Stimulated activated CD8-positive, alpha-beta memory T cell treated with anti-CD3 and anti-CD28 coated beads, Interleukin-12 subunit alpha, Interleukin-12 subunit beta, amount 100 ng/mL, for 1 hour (primary cell): Measurements from ENCODE around the gene MXI1.

ENCODE experiments used
- DNase-seq: peaks from one replicate; pipeline ENCODE4 v3.0.0-alpha.2; 2020; ENCODE audit warnings: low read depth

Gene MXI1

DNA sequence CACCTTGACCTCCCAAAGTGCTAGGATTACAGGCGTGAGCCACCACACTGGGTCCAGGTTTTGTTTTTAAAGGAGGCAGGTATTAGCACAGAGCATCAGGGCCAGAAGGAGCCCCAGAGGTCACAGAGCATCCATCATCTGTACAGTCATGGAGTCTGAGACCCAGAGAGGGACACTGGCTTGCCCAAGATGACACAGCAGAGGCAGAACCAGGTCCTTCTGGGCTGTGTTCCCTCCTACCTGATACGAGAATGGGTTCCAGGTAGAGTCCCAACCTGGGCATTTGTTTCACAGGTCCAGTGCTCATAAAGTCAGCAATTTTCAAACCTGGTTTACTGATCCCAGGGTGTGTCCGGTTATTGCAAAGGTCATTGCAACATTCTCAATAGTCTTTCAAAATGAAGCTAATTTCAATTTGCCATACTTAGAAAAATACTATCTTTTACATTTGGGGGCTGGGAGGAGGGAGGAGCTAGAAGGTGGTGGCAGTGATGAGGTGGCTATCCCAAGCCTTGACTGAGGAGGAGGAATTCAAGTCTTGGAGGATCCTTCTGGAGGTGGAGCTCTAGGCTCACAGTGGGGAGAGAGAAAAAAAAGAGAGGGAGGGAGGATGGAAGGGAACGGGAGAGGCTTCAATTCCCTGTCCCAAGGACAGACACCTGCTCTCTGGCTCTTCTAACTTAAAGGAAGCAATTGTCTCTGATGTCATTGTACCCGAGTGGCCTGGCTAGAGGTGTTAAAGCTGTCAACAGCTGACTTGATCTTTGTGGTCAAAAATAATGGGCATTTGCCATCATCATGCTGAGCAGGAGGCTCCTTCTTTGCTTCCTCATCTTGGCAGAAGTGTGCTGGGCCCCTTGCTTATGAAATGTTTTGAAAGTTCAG is 8.1 kb downstream of the MXI1 start:
- DNase-seq, result no peak

DNA sequence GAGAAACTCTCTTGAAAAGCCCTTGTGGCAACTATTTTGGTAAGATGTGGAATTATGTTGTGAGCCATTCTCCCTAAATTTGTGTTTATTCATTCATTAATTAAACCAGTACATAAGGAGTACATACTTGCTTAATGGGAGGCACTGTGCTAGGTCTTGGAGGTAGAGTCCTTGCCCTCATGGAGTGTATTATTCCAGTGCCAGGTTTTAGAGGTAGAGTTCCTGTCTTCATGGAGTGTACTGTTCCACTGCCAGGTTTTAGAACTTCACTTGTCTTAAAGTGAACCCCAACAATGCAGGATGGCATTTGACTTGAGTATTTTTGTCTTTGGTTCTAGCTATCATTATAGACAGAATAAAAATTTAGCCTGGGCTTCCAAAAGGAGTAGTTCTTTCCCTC is 8.8 kb downstream of the MXI1 start:
- no peak for DNase-seq

DNA sequence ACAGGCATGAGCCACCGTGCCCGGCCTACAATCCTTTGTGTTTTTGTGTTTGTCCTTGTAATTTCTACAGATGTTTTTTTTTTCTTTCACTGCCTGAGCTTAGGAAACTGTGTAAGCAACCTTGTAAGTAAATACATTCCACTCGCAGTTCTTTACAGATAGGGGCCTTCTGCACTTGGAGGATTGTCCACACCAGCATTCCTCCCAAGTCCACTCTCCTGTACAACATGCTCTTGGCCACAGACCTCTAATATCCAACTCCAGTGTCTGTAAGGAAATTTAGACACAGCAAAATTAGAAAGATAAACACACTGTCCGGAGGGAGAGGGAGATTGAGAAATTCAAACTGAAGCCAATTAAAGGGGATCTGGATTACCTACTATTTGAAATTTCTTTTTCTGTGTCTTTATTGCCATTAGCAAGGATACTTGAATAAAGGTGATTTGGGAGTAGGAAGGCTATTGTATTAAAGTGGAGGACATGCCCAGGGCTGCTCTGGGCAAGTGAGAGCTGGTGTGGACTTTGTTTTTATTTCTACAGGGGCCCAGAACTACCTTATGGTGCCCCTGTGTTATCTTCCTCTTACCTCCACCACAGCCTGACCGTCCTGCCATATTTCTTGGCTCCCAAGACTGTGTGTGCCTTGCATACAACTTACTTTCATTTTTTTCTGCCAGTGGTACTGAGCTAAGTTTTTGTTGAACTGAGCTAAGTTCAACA is 9.7 kb downstream of the MXI1 start:
- no peak for DNase-seq

DNA sequence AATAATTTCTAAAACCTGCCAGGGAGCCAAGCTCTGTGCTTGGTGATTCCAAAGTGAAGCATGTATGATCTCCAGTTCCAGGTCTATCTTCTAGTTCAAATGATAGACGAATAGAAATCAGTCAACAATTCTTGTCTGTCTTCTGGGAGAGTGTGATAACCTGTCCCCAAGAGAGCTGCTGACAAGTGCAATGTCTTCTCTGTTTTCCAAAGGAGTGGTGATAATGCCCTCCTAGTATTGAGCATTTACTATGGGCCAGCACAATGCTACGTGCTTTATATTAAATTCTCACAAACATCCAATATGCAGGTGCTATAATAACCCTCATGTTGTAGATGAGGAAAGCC is 10.2 kb downstream of the MXI1 start:
- DNase-seq, result no peak

DNA sequence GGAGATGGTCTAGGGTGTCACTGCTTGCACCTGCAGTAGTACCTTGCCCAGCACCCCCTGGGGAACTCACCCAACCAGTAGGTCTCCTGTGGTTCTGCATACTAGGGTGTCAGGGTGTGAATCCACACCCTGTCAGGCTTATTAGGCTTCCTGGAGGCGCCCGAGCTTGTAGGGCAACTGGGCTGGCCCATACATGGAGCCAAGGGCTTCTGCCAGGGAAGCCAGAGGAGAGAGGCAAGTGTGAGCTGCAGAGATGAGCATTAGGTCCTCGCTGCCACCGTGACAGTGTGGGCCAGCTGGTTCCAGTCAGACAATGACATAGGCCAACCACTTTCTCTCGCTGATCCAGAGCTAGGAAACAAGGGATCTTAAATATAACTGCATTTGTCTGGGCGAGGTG is 11.2 kb downstream of the MXI1 start:
- DNase-seq, result no peak

DNA sequence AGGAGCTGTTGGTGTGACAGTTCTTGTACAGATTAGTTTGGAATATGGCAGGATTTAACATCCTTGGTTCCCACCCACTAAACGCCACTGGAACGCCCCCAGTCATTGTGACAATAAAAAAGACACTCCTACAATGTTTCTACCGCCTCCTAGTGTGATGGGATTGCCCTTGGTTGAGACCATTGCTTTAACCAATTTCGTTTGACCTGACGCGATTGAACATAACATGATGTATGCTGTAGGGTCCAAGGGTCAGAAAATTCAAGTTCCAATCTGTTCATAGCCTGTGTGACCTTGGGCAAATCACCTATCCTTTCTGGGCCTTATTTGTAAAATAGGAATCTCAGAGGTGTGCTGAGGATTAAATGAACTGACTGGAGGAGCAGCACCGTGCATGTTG is 12.5 kb downstream of the MXI1 start:
- DNase-seq, result no peak

DNA sequence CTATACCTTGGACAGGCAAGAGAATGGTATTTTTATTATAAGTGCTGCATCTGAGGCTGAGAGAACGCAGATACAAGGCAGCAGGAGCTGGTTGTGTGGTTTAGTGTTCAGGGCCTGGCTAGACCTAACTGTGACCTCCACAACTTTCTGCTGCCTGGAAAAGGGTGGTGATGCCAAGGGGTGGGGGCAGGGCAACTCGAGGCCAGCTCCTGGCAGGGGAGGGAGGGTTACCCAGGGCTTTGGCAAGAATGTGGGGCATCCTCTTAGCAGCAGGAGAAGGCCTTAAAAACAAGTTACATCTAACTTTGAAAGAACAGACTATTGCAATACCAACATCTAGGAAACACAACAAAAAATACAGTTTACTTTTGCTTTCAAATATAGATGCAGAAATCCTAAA is 13.0 kb downstream of the MXI1 start:
- DNase-seq, result no peak

DNA sequence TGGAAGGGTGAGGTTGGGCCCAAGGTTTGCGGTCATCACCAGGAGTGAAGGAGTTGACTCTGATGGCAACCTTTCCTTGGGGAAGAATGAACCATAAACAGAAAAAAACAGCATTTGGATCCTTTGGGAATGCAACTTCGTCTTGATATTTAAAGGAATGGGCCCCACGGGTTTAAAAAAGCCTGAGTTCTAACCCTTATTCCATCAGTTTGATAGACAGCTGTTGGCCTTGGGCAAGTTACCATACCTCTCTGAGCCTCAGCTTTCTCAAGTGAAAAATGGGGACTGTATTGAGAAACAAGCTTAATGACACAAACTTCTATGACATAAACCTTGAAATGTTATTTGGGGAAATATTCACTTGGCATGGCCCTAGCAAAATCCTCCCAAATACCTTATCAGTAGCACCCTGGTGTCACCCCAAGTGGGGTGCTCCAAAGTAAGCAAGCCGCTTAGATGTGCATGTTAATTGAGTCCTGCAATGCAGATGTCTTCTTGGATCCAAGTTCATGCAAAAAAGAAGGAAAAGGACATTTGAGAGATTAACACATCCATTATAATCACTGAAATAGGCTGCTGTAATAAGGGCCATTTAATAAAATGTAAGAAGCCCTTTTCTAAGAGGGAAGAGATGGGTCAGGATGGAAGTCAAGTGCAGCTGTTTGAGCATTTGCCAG is 13.8 kb downstream of the MXI1 start:
- DNase-seq, result no peak

DNA sequence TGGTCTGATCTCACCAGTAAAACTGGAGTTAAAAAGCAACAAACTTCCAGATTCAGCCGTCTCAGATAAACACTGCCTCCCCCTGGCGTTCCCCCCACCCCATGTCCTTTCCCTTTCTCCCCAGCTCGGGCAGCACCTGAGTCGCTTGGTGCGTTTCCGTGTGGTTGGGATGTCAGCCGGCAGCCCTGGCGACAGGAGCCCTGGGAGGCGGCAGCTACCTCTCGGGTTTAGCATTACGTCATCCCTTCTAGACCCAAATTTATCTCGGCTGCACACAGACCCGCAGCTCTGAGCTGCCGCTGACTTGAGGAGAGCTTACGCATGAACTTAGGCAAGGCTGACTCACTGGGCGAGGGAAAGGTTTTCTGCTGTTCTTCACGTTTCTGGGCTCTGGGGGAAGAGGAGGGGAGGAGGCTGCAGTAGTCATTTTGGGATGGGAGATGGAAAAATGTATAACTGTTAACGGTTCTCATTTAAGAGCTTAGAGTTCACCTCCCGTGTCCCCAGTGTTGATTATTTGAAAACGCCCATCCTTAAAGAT is 14.4 kb downstream of the MXI1 start:
- no peak for DNase-seq

DNA sequence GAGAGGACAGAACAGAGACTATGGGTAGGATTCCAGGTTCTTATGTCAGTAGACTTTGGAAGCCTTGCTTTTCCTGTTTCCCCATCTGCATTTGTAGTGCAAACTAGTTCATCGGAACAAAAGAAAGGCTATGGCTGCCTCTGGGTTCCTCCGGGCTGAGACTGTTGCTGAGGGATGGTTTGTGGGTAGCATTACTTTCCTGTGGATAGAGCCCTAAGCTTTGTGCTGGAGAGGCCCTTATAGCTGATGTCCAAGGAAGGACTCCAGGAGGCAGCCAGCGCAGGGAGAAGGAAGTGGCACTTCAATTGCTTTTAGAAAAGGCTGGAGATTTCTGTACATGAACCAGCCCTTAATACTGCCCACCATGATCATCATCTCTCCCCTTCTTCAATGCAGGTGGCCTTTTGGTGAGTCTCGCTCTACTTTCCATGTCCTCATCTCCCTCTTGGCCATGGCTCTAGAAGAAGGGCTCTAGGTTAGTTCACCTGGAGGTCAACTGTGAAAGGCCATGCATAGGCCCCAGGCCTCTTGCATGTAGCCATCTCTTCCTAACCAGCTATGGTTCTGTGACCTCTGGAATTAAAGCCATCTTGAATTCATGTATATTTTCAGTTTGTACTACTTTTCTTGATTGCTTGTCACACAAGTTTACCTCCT is 15.4 kb downstream of the MXI1 start:
- DNase-seq, result no peak

DNA sequence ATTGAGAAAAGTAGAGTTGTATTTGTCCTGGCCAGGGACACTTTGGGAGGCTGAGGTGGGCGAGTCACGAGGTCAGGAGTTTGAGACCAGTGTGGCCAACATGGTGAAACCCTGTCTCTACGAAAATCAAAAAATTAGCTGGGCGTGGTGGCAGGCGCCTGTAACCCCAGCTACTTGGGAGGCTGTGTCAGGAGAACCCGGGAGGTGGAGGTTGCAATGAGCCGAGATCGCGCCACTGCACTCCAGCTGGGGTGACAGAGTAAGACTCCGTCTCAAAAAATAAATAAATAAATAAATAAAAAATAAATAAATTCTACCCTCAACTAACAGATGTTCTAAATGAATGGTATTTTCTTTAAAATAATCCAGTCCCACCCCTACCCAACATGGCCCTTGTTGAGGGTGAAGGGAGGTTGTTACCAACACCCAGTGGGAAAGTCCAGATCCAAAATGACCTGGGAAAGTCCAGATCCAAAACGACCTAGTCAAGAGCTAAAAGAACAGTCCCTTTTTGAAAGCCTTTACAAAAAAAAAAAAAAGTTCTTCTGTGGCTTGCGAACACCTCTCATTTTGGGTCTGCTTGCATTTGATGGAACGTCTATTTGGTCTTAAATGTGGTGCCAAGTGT is 16.0 kb downstream of the MXI1 start:
- no peak for DNase-seq

DNA sequence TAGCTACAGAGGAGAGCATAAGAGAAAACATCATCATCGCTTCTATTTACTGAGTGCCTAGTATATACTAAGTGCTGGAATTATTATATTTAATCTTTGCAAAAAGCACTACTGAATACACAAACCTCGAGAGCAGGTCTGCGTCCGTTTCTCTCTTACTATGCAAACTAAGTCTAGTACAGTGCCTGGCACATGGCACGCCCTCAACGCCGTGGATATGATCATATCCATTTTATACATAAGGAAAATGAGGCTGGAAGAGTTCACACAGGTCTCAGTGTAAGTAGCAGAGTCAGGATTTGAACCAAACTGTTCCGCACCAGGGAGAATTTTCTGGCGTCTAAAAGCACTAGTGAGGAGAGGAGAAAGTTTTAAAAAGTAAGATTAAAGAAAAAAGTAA is 17.6 kb downstream of the MXI1 start:
- DNase-seq, result no peak

DNA sequence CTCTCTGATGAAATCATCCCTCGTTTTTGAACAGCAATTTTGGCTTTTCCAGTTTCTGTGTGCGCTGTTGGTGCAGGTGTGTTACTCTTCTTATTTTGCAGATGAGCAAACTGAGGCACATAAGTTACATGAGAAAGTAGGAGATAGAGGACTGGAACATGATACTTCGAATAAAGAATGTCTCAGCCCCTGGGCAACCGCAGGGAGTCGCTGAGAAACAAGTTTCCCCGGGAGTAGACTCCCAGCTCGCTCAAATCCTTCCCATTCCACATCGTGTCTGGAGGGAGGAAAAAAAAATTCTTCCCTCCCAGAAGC is 18.0 kb downstream of the MXI1 start:
- no peak for DNase-seq

DNA sequence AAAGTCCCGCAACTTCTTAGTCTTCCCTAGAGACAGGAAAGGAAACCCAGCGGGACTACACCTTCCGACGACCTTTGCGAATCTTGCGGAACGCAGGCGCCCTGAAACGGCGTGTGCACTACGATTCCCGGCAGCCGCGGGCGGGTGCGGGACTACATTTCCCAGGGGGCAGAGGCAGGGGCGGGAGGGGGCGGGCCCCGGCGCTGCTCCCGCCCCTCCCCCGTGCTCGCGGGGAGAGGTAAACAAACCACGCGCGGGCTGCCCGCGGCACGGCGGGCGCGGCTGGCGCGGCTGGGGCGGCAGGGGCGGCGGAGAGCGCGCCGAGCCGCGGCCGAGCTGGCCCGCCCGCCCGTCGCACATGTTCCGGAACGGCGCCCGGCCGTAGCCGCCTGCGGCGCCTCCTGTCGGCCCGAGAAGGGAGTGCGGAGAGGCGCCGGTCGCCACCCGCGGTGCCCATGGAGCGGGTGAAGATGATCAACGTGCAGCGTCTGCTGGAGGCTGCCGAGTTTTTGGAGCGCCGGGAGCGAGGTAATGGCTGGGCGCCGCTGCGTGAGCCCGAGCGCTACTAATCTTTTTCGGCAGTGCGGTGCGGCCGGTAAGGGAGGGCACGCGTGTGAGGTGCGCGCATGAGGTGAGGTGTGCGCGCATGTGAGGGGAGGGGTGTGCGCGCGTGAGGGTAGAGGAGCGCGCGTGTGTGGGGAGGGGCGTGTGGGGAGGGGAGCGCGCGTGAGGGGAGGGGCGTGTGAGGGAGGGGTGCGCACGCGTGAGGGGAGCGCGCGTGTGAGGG is 18.5 kb downstream of the MXI1 start:
- DNase-seq, result peak; percentile 73

DNA sequence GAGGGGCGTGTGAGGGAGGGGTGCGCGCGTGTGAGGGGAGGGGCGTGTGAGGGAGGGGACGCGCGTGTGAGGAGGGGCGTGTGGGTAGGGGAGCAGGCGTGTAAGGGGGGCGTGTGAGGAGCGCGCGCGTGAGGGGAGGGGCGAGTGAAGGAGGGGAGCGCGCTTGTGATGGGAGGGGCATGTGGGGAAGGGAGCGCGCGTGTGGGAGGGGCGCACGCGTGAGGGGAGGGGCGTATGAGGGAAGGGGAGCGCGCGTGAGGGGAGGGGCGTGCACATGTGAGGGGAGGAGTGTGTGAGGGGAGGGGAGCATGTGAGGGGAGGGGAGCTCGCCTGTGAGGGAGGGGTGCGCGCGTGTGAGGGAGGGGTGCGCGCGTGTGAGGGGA is 19.1 kb downstream of the MXI1 start:
- peak; percentile 74 for DNase-seq

DNA sequence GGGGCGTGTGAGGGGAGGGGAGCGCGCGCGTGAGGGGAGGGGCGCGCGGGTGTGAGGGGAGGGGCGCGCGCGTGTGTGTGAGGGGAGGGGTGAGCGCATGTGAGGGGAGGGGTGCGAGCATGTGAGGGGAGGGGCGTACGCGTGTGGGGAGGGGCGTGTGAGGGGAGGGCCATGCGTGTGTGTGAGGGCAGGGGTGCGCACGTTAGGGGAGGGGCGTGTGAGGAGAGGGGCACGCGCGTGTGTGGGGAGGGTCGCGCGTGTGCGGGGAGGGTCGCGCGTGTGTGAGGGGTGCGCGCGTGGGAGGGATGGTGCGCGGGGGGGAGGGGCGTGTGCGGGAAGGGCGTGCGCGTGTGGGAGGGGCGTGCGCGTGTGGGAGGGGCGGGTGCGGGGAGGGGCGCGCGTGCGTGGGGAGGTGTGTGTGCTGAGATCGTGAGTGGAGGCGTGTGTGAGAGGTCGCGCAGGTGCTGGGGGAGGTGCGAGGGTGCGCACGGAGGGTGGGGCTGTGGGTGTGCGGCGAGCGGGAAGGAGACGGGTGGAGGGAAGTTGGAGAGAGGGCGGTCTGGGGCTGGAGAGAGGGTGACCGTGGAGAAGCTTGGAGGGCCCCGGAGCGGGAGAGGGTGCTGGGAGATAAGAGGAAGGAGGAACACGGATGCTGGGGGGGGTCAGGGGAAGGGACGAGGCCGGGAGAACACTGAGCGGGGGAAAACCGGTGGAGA is 19.7 kb downstream of the MXI1 start:
- no peak for DNase-seq

DNA sequence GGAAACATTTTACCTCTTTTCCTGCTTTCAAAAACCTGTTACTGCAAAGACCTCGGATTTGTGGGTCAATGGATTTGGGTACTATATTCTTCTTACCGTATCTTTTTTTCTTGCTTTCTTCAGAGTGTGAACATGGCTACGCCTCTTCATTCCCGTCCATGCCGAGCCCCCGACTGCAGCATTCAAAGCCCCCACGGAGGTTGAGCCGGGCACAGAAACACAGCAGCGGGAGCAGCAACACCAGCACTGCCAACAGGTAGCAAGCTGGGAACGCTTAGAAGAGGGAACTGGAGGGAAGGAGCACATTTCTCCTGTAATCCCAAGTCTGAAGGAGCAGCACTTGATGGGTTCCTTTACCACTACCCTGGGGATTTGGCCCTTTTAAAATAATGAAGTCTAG is 20.7 kb downstream of the MXI1 start:
- no peak for DNase-seq

DNA sequence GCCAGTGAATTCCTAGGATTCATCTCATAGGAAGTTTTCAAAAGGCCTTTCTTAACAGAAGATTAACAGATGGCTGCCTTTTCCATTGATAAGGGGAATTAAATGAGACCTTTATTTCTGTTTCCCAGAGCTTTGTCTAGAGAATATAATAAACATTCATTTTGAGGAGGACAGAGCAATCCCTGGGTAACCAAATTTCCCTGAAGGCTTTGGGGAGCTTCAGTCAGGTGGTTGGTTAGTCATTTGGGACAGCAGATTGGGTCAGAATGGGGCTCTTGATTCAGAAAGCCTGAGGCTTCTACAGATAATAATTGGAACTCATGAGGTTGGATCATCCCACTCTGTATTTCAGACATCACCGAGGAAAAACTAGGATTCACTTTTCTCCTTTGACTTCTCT is 21.8 kb downstream of the MXI1 start:
- DNase-seq, result no peak

DNA sequence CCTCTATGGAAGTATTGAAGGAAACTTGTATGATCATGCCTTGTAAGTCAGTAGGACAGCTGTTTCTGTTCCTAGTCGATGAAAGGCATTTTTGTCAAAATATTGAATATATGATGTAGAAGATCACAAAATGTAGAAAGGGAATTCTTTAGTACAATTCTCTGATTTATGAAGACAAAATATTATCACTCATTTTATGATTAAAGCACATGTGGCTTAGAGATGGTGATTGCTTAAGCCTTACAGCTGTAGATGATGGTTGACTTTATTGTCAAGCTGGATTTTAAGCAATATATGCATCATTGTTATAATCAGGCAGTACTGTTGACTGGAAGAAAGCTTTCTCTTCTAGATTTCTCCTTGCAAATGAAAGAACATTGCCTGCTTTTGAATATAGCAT is 26.4 kb downstream of the MXI1 start:
- DNase-seq, result no peak

DNA sequence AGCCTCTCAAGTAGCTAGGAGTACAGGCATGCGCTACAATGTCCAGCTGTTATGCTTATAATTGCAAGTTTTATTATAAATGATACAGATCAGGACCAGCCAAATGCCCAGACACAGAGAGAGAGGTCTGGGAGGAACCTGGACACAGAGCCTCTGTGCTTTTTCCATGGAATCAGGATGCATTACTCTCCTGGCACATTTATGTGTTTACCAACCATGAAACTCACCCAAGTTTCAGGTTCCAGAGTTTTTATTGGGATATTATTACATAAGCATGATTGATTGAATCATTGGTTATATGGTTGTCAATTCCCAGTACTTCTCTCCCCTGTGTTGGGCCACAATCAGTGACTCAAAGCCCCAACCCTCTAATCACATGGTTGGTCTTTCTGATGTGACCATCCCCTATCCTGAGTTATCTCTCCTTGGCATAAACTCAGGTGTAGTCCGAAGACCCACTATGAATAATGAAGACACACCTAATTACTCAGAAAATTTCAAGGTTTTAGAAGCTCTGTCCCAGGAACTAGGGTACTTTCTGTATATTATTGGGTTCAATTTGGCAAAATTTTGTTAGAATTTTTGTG is 30.6 kb downstream of the MXI1 start:
- no peak for DNase-seq
